ENCODE data around the gene AMACR.
"Not testable (repeated sequence)": the region's sequence is repeated elsewhere in the genome, so short reads cannot be mapped to it uniquely, and the experiment has no call there.

Gene AMACR

DNA sequence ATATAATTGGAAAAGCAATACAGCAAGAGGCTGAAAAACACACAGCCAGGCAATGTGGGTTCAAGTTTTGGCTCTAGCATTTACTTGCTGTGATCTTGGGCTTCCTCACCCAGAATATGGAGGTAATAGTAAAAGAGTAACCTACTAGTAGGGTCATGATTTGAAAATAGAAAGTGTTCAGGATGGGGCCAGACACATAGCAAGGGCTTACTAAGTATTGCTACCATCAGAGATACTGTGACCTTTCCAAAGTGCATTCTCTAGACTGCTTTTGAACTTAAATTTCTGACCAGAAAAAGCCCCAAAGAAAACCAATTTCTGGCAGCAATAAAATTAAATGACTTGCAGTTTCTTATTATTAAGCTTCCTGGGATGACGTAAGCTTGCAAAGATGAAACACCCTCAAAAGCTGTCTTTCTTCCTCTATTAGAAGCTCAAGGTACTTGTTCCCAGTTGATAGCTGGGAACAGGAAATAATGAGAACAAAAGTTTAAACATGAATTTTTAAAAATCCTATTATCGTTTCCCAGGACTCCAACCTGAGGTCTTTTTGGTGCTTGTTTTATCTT, 43.6 kb downstream of the AMACR start:
- DNase-seq, result no peak

DNA sequence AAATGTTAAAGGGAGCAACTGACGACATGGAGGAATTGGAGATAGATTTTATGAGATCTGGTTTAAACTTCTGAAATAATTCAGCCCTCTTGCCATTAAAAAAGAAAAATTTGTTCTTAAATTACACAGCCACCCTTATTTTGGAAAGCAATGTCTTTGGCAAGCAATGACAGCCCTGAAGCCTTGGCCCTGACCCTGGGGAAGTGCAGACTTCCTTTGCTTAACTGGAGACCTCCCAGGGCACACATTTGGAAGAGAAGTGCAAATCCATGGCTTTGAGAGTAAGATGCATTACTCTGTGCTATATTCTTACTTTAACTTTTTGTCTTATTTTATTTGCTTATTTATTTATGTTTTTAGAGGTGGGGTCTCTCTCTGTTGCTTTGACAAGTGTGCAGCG, 49.7 kb downstream of the AMACR start:
- DNase-seq, result no peak

GRCh38 chr5:33957577-33958150, 50.2 kb downstream of the AMACR start:
- no peak for DNase-seq

GRCh38 chr5:33952175-33952574, 55.7 kb downstream of the AMACR start:
- not testable (repeated sequence) for DNase-seq

GRCh38 chr5:33944543-33945132, 63.2 kb downstream of the AMACR start:
- DNase-seq, result no peak

GRCh38 chr5:33941090-33941489, 66.8 kb downstream of the AMACR start:
- no peak for DNase-seq

GRCh38 chr5:33939556-33940262, 68.1 kb downstream of the AMACR start:
- no peak for DNase-seq

DNA sequence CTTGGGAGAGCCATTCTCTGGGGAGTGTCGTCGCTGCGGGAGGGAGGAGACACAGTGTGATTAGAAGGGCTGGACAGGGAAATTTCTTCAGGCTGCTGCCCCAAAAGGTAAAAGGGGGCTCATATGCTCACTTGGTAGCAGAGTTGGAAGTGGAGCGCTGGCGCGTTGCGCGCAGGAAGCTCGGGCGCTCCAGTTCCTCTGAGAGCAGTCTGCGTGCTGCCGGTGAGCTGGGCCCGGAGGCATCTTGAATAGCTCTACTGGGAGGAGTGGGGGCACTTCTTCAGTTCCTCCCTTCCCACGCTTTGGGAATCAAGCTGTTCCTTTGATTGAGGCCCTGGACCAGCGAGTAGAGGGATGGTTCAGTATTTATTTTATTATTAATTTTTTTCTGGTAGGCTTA, 69.0 kb downstream of the AMACR start:
- no peak for DNase-seq

- no peak for DNase-seq
Measured at GRCh38 chr5:33938507-33938796, 69.4 kb downstream of the AMACR start.

- no peak for DNase-seq
Measured at GRCh38 chr5:33937707-33938506, 69.9 kb downstream of the AMACR start.

- DNase-seq, result no peak
Measured at GRCh38 chr5:33937017-33937706, 70.7 kb downstream of the AMACR start.

- no peak for DNase-seq
Measured at GRCh38 chr5:33936381-33937016, 71.4 kb downstream of the AMACR start, which contains the start of gene RXFP3. TSS of gene RXFP3 (plus strand) at chr5:33936386. CDS start at chr5:33936741, 355 bp downstream.

Measured in DMS 273 treated with DMSO at 0.1 percent for 48 hours (cell line).